Panc1 (cell line): ENCODE results near the gene ZBTB18. TPM values are rescaled to one million over a fixed set of nuclear protein-coding genes. Genes with fewer than 3 reads are reported as not detected.

Source experiments
- ATAC-seq: fragments of 200-7000 bp; cut with Tn5 transposase; 2 replicates; pipeline ENCODE4 v1.9.1; 2020; ENCODE audit warnings: mild to moderate bottlenecking, moderate library complexity
- BruUV-seq: library from RNA; stranded (reverse); fragments of 400-500 nt; replicated peaks from 2 replicates; lab custom pipeline; 2021; lab: Mats Ljungman, UMichigan
- CTCF ChIA-PET: fragments of 300-600 bp; sonication (Branson Sonifier 250); formaldehyde crosslinking; loops from one replicate; lab custom pipeline; 2022; ENCODE audit warnings: antibody characterized with exemption; lab: Charles Lee
- POLR2A ChIA-PET: fragments of 300-600 bp; sonication (Branson Sonifier 250); formaldehyde crosslinking; loops from one replicate; lab custom pipeline; 2022; ENCODE audit warnings: antibody characterized with exemption; lab: Charles Lee
- DNase-seq: peaks from one replicate; pipeline ENCODE4 v3.0.0-alpha.2; 2010; ENCODE audit warnings: low read depth, low spot score
- H3K27ac ChIP-seq: 2 replicates; pipeline ENCODE4 v1.5.1; 2011; ENCODE audit warnings: mild to moderate bottlenecking, low read length, inconsistent platforms
- H3K27me3 ChIP-seq: fragments of 200-500 bp; sonication (Bioruptor generic); 2 replicates; pipeline ENCODE4 v1.6.0; 2014; ENCODE audit warnings: low read length, inconsistent platforms; ENCODE audit not compliant: control insufficient read depth, insufficient read depth
- H3K36me3 ChIP-seq: fragments of 200-500 bp; sonication (Bioruptor generic); 2 replicates; pipeline ENCODE4 v1.5.1; 2014; ENCODE audit warnings: inconsistent platforms, mild to moderate bottlenecking, low read length, moderate library complexity; ENCODE audit not compliant: control insufficient read depth, insufficient read depth
- H3K4me1 ChIP-seq: 2 replicates; pipeline ENCODE4 v1.5.1; 2011; ENCODE audit warnings: inconsistent platforms, mild to moderate bottlenecking, low read length, moderate library complexity; ENCODE audit not compliant: control insufficient read depth, insufficient read depth
- H3K4me3 ChIP-seq, 2 experiments: 2 replicates each; pipeline ENCODE4 v1.5.1; 2011 to 2012; ENCODE audit warnings: low read depth in 2 of 2, low read length in 2 of 2, mild to moderate bottlenecking in 2 of 2, inconsistent platforms in 1 of 2, moderate library complexity in 1 of 2
- H3K9me3 ChIP-seq: fragments of 200-500 bp; sonication (Bioruptor generic); 2 replicates; pipeline ENCODE4 v1.5.1; 2014; ENCODE audit warnings: low read depth, mild to moderate bottlenecking, inconsistent platforms, low read length, moderate library complexity; ENCODE audit not compliant: control insufficient read depth, insufficient read depth
- POLR2AphosphoS5 ChIP-seq: IDR thresholded peaks from 2 replicates; pipeline ENCODE4 v1.6.1; 2012; ENCODE audit warnings: mild to moderate bottlenecking, low read depth, low read length, moderate library complexity
- SIN3A ChIP-seq: IDR thresholded peaks from 2 replicates; pipeline ENCODE4 v1.6.1; 2012; ENCODE audit warnings: low read depth, mild to moderate bottlenecking, low read length, moderate library complexity, borderline replicate concordance; ENCODE audit not compliant: insufficient read depth
- TCF7L2 ChIP-seq: IDR thresholded peaks from 2 replicates; pipeline ENCODE4 v1.6.1; 2011; ENCODE audit warnings: mild to moderate bottlenecking, low read depth, low read length, inconsistent platforms
- in situ Hi-C: cut with HindIII; loops from 2 replicates; pipeline ENCODE4 v1.10.0; 2016; ENCODE audit warnings: low sequenced_read_pairs, low pct_unique_long_range_greater_than_20kb
- intact Hi-C: fragments of 100-400 bp; cut with micrococcal nuclease; formaldehyde crosslinking; loops from one replicate; pipeline ENCODE4 v1.10.0; 2022; ENCODE audit not compliant: unreplicated experiment
- total RNA-seq: library from RNA; stranded (reverse); gene quantifications from one replicate; pipeline ENCODE4 v1.2.1, GENCODE V29; 2021; ENCODE audit not compliant: unreplicated experiment
- TF ChIP-seq, protein P1 (sequence below), 2 experiments: IDR thresholded peaks; 2 replicates each; pipeline ENCODE4 v1.6.1; 2011 to 2012; ENCODE audit warnings: low read depth in 2 of 2, control low read depth in 1 of 2, low read length in 1 of 2, mild to moderate bottlenecking in 1 of 2, moderate library complexity in 1 of 2; ENCODE audit not compliant: insufficient read depth in 1 of 2

Gene ZBTB18
- total RNA-seq, 1 experiment from 2014 or later: 9.9 TPM

GRCh38 chr1:244068567-244068966, 17.5 kb downstream of the ZBTB18 start:
- no TSS peak for BruUV-seq
- Histone ChIP-seq H3K4me3 (no peak overlapping the region), H3K9me3 (no peaks in the 10 kb centered on the region), H3K4me1 (no peaks in the 10 kb centered on the region), H3K27ac (no peak overlapping the region), H3K36me3 (no peaks in the 10 kb centered on the region), H3K27me3 (no peaks in the 10 kb centered on the region)
- in situ Hi-C loops (no loop called here), intact Hi-C loops (no loop called here)
- POLR2A ChIA-PET: no interaction called here
- CTCF ChIA-PET: no interaction called here
- DNase-seq (no peak), ATAC-seq (no peak)
- TF ChIP-seq, protein P1, sequence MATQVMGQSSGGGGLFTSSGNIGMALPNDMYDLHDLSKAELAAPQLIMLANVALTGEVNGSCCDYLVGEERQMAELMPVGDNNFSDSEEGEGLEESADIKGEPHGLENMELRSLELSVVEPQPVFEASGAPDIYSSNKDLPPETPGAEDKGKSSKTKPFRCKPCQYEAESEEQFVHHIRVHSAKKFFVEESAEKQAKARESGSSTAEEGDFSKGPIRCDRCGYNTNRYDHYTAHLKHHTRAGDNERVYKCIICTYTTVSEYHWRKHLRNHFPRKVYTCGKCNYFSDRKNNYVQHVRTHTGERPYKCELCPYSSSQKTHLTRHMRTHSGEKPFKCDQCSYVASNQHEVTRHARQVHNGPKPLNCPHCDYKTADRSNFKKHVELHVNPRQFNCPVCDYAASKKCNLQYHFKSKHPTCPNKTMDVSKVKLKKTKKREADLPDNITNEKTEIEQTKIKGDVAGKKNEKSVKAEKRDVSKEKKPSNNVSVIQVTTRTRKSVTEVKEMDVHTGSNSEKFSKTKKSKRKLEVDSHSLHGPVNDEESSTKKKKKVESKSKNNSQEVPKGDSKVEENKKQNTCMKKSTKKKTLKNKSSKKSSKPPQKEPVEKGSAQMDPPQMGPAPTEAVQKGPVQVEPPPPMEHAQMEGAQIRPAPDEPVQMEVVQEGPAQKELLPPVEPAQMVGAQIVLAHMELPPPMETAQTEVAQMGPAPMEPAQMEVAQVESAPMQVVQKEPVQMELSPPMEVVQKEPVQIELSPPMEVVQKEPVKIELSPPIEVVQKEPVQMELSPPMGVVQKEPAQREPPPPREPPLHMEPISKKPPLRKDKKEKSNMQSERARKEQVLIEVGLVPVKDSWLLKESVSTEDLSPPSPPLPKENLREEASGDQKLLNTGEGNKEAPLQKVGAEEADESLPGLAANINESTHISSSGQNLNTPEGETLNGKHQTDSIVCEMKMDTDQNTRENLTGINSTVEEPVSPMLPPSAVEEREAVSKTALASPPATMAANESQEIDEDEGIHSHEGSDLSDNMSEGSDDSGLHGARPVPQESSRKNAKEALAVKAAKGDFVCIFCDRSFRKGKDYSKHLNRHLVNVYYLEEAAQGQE (IDR thresholded peaks at IDR 0.05; ENCODE audit: insufficient read depth in 1 of 2, low read depth in 2 of 2, low read length in 1 of 2): no peak

GRCh38 chr1:244069326-244069898, 18.3 kb downstream of the ZBTB18 start:
- Histone ChIP-seq H3K27ac (no peak overlapping the region), H3K4me1 (no peaks in the 10 kb centered on the region), H3K36me3 (no peaks in the 10 kb centered on the region), H3K9me3 (no peaks in the 10 kb centered on the region), H3K27me3 (no peaks in the 10 kb centered on the region), H3K4me3 (no peak overlapping the region)
- in situ Hi-C loops (no loop called here), intact Hi-C loops (no loop called here)
- DNase-seq (no peak), ATAC-seq (no peak)
- CTCF ChIA-PET: no interaction called here
- POLR2A ChIA-PET: no interaction called here
- TF ChIP-seq POLR2AphosphoS5 (no peak), SIN3A (no peak), TCF7L2 (no peak)
- TF ChIP-seq, protein P1 (IDR thresholded peaks at IDR 0.05; ENCODE audit: insufficient read depth in 1 of 2, low read depth in 2 of 2, low read length in 1 of 2): no peak
- BruUV-seq: no TSS peak
